GM12878 (cell line): Measurements from ENCODE around the gene TIPARP. TPM values are rescaled to one million over a fixed set of nuclear protein-coding genes. Genes with fewer than 3 reads are reported as not detected.

Source experiments
- ASH2L ChIP-seq: fragments of 300-600, 200-600 bp; sonication (generic); IDR thresholded peaks from 2 replicates; pipeline ENCODE4 v1.6.1; 2017; ENCODE audit warnings: low read depth, mild to moderate bottlenecking, borderline replicate concordance
- BACH1 ChIP-seq: fragments of 450-650 bp; IDR thresholded peaks from 2 replicates; pipeline ENCODE4 v1.6.1; 2017; ENCODE audit warnings: mild to moderate bottlenecking, borderline replicate concordance
- BCL11A ChIP-seq: IDR thresholded peaks from 2 replicates; pipeline ENCODE4 v1.6.1; 2011; ENCODE audit warnings: low read depth, low read length
- CBFB ChIP-seq: IDR thresholded peaks from 2 replicates; pipeline ENCODE4 v1.6.1; 2016; ENCODE audit warnings: antibody characterized with exemption, low read depth
- CBX3 ChIP-seq: fragments of 200-600 bp; sonication (generic); IDR thresholded peaks from 2 replicates; pipeline ENCODE4 v1.6.1; 2016; ENCODE audit warnings: low read depth, borderline replicate concordance
- CREB1 ChIP-seq: IDR thresholded peaks from 2 replicates; pipeline ENCODE4 v1.6.1; 2012; ENCODE audit warnings: low read depth, mild to moderate bottlenecking, inconsistent platforms
- E4F1 ChIP-seq: fragments of 450-650 bp; IDR thresholded peaks from 2 replicates; pipeline ENCODE4 v1.6.1; 2018; ENCODE audit warnings: borderline replicate concordance, mild to moderate bottlenecking; ENCODE audit not compliant: partially characterized antibody
- EED ChIP-seq: sonication (generic); IDR thresholded peaks from 2 replicates; pipeline ENCODE4 v1.6.1; 2016; ENCODE audit warnings: antibody characterized with exemption, low read depth
- IKZF2 ChIP-seq, 2 experiments: fragments of 450-650 bp; IDR thresholded peaks; 2 replicates each; pipeline ENCODE4 v1.6.1; 2017; ENCODE audit warnings: mild to moderate bottlenecking in 2 of 2, moderate library complexity in 2 of 2
- JUND ChIP-seq: IDR thresholded peaks from 2 replicates; pipeline ENCODE4 v1.6.1; 2012; ENCODE audit warnings: low read depth, mild to moderate bottlenecking, low read length, improper control_type of control experiment, moderate library complexity
- KAT2A ChIP-seq: conservative IDR thresholded peaks from 2 replicates; pipeline ENCODE4 v1.6.1; 2011; ENCODE audit warnings: low read depth, low read length; ENCODE audit not compliant: control insufficient read depth
- MTA3 ChIP-seq: IDR thresholded peaks from 2 replicates; pipeline ENCODE4 v1.6.1; 2012; ENCODE audit warnings: low read length, inconsistent platforms, borderline replicate concordance
- MXI1 ChIP-seq: fragments of 150-350 bp; IDR thresholded peaks from 2 replicates; pipeline ENCODE4 v1.6.1; 2011; ENCODE audit warnings: low read depth, mild to moderate bottlenecking, inconsistent platforms, low read length, improper control_type of control experiment
- NFIC ChIP-seq: IDR thresholded peaks from 2 replicates; pipeline ENCODE4 v1.6.1; 2012; ENCODE audit warnings: low read depth, mild to moderate bottlenecking, inconsistent platforms, low read length, moderate library complexity
- NFXL1 ChIP-seq: fragments of 450-650 bp; IDR thresholded peaks from 2 replicates; pipeline ENCODE4 v1.6.1; 2017; ENCODE audit warnings: antibody characterized with exemption, mild to moderate bottlenecking, borderline replicate concordance
- PAX8 ChIP-seq: fragments of 450-650 bp; IDR thresholded peaks from 2 replicates; pipeline ENCODE4 v1.6.1; 2017; ENCODE audit warnings: mild to moderate bottlenecking, moderate library complexity
- SIN3A ChIP-seq: IDR thresholded peaks from 2 replicates; pipeline ENCODE4 v1.6.1; 2012; ENCODE audit warnings: low read depth, low read length, improper control_type of control experiment
- SUZ12 ChIP-seq: fragments of 200-600 bp; sonication (generic); IDR thresholded peaks from one replicate; pipeline ENCODE4 v1.6.1; 2018; ENCODE audit warnings: antibody characterized with exemption, mild to moderate bottlenecking; ENCODE audit not compliant: unreplicated experiment
- TAF1 ChIP-seq: IDR thresholded peaks from 2 replicates; pipeline ENCODE4 v1.6.1; 2011; ENCODE audit warnings: mild to moderate bottlenecking, low read depth, low read length, borderline replicate concordance
- ZBTB40 ChIP-seq: fragments of 450-650 bp; IDR thresholded peaks from 2 replicates; pipeline ENCODE4 v1.6.1; 2016; ENCODE audit warnings: mild to moderate bottlenecking, moderate library complexity, borderline replicate concordance
- ZNF217 ChIP-seq: fragments of 450-650 bp; IDR thresholded peaks from 2 replicates; pipeline ENCODE4 v1.6.1; 2017; ENCODE audit warnings: antibody characterized with exemption, mild to moderate bottlenecking
- polyA plus RNA-seq, 11 experiments: library from polyadenylated mRNA; depleted of rRNA in 4 of 11; unstranded in 6 of 11; stranded (reverse) in 5 of 11; fragments of >200 nt; fragmentation: Nextera tagmentation in 4 of 11; fragmentation: Illumina TruSeq in 1 of 11; extraction: Ambion mirVana in 4 of 11; extraction: Trizol in 1 of 11; gene quantifications; 1 replicate in 1 of 11; 2 replicates in 10 of 11; pipeline versions ENCODE4 v1.2.1 to v1.2.3, GENCODE V29; 2011 to 2016; ENCODE audit warnings: inconsistent platforms in 2 of 11, missing spikeins in 2 of 11, low read depth in 1 of 11
- total RNA-seq, 4 experiments: library from RNA; depleted of rRNA in 3 of 4; stranded (reverse); fragments of >200 nt in 3 of 4; fragmentation: Illumina TruSeq in 1 of 4; extraction: Trizol in 1 of 4; gene quantifications; 2 replicates each; pipeline versions ENCODE4 v1.2.1 to v1.2.3, GENCODE V29; 2013 to 2021
- TF ChIP-seq, protein P1 (sequence below): fragments of 450-650 bp; IDR thresholded peaks from 2 replicates; pipeline ENCODE4 v1.6.1; 2017; ENCODE audit warnings: mild to moderate bottlenecking, moderate library complexity

TIPARP gene
- total and polyA plus RNA-seq, 10 of the 15 experiments (the other 5 are each of a cell fraction or from before 2014, with no cell fraction given): 3.2 to 21.5 (median 12.0) TPM

- TF ChIP-seq, protein P1, sequence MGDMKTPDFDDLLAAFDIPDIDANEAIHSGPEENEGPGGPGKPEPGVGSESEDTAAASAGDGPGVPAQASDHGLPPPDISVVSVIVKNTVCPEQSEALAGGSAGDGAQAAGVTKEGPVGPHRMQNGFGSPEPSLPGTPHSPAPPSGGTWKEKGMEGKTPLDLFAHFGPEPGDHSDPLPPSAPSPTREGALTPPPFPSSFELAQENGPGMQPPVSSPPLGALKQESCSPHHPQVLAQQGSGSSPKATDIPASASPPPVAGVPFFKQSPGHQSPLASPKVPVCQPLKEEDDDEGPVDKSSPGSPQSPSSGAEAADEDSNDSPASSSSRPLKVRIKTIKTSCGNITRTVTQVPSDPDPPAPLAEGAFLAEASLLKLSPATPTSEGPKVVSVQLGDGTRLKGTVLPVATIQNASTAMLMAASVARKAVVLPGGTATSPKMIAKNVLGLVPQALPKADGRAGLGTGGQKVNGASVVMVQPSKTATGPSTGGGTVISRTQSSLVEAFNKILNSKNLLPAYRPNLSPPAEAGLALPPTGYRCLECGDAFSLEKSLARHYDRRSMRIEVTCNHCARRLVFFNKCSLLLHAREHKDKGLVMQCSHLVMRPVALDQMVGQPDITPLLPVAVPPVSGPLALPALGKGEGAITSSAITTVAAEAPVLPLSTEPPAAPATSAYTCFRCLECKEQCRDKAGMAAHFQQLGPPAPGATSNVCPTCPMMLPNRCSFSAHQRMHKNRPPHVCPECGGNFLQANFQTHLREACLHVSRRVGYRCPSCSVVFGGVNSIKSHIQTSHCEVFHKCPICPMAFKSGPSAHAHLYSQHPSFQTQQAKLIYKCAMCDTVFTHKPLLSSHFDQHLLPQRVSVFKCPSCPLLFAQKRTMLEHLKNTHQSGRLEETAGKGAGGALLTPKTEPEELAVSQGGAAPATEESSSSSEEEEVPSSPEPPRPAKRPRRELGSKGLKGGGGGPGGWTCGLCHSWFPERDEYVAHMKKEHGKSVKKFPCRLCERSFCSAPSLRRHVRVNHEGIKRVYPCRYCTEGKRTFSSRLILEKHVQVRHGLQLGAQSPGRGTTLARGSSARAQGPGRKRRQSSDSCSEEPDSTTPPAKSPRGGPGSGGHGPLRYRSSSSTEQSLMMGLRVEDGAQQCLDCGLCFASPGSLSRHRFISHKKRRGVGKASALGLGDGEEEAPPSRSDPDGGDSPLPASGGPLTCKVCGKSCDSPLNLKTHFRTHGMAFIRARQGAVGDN: 0 out of 2 replicates have a peak, but pooled peaks have one; percentile 27
- TF ChIP-seq NFXL1: no peak
- no peak for TF ChIP-seq EED
- no peak for TF ChIP-seq JUND
- no peak for TF ChIP-seq CBX3
- no peak for TF ChIP-seq ZBTB40
- no peak for TF ChIP-seq SUZ12
- TF ChIP-seq BCL11A: no peak
- peak; percentile 35; the same call in 1 of the 2 replicates for TF ChIP-seq CBFB
- TF ChIP-seq KAT2A: no peak
- TF ChIP-seq CREB1: no peak
- TF ChIP-seq E4F1: no peak
- no peak for TF ChIP-seq BACH1
- TF ChIP-seq ZNF217: no peak
- TF ChIP-seq IKZF2 (IDR thresholded peaks at IDR 0.05): peak; percentile 56 to 60; a peak in 3 of 4 replicates
- TF ChIP-seq SIN3A: peak; percentile 72; the same call in 1 of the 2 replicates
- TF ChIP-seq MTA3: no peak
- TF ChIP-seq TAF1: no peak
- TF ChIP-seq NFIC: no peak
- no peak for TF ChIP-seq ASH2L
- TF ChIP-seq MXI1: peak; percentile 82
- TF ChIP-seq PAX8: no peak
Observed at GRCh38 chr3:156681002-156681401, 6.6 kb downstream of the TIPARP start (continued).
